GM18498 (cell line): ENCODE data around the gene NEU4.
"Not testable (repeated sequence)": the region's sequence is repeated elsewhere in the genome, so short reads cannot be mapped to it uniquely, and the experiment has no call there.

Source experiments
- ATAC-seq: cut with Tn5 transposase; IDR thresholded peaks from one replicate; pipeline ENCODE4 v1.9.1; 2021; ENCODE audit warnings: mild to moderate bottlenecking, moderate library complexity; ENCODE audit not compliant: unreplicated experiment

The NEU4 gene

GRCh38 chr2:241812730-241813643 lies 4.0 kb downstream of the NEU4 start:
- ATAC-seq = no peak

DNA sequence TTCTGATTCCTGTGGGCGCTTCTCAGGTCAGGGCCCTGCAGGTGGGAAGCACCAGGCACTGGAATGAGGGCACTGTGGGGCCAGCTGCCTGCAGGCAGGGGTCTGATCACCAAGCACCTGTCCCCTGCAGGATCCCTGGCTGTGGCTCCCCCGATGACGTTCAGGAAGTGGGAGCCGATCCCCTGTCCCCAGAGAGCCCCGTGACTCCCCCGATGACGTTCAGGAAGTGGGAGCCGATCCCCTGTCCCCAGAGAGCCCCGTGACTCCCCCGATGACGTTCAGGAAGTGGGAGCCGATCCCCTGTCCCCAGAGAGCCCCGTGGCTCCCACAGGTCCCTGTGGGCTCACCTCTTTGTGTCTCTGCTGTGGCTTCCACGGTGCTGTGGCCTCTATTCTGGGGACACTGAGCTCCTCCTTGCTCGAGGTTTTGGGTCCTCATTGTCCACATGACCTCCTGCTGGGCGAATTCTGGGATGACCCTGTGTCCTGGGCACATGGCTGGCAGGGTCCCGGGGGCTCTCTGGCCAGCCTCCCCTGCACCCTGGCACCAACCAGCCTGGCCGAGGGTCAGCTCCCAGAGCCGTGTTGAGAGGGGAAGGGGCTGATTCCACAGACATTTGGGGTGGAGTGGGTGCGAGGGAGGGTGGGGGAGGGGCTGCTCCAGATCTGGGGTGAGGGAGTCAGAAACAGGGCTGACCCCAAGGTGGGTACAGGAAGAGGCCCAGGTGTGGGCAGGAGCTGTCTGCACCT lies 4.8 kb downstream of the NEU4 start:
- no peak for ATAC-seq

GRCh38 chr2:241814393-241814642 lies 5.3 kb downstream of the NEU4 start:
- no peak for ATAC-seq

DNA sequence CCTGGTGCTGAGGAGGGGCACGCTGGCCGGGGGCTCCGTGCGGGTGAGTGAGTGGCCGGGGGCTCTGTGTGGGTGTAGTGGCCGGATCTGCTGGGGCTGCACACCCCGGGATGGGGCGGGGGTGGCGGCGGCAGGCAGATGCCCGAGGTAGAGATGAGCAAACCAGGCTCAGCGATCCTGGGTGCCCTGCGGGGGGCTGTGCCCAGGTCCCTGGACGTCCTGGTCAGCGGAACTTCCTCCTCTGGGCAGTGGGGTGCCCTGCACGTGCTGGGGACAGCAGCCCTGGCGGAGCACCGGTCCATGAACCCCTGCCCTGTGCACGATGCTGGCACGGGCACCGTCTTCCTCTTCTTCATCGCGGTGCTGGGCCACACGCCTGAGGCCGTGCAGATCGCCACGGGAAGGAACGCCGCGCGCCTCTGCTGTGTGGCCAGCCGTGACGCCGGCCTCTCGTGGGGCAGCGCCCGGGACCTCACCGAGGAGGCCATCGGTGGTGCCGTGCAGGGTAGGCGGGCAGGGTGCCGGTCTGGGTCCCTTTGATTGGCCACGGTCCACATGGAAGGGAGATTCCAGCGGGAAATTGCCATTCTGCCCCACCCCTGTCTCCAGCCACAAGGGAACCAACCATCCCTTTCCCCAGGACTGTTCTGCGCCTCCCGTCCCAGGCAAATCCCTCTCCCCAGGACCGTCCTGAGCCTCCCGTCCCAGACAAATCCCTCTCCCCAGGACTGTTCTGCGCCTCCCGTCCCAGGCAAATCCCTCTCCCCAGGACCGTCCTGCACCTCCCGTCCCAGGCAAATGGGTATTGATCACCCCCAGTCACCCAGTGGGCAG lies 5.9 kb downstream of the NEU4 start:
- ATAC-seq = no peak

- no peak for ATAC-seq
Measured at GRCh38 chr2:241815477-241816430, 6.8 kb downstream of the NEU4 start.

- ATAC-seq = no peak
Measured at GRCh38 chr2:241816431-241817121, 7.6 kb downstream of the NEU4 start.

DNA sequence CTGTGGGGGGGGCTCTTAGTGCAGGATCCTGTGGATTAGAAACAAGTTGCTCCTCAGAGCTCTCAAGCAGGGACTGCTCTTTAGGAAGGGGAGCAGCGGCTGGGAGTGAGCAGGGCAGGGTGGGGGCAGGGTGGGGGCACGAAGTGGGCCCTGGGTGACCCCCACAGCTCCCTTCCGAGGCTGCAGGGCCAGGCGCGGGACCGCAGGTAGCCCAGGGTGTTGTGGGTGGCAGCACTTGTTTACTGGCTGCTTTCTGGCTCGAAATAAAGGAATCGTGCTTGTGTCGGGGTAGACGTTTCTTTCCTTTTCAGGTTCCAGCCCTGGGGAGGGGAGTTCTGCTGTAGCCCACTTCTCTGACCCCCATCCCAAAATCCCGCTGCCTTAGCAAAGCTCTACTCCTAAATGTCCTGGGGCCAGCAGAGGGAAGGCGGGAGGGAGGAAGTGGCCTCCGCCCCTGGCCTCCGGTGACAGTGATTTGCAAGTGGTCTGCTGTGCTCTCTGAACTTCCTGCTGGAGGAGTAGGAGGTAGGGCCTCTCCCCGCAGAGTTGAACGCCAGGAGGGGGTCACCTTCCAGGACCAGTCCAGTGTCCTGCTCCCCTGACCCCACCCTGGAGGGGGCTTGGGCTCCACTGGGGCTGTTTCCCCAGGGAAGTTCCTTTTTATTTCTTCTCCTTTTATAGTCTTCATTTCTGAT lies 8.3 kb downstream of the NEU4 start:
- ATAC-seq = no peak

GRCh38 chr2:241817821-241818215 lies 8.8 kb downstream of the NEU4 start:
- not testable (repeated sequence) for ATAC-seq

- ATAC-seq = no peak
Measured at GRCh38 chr2:241818229-241818942, 9.4 kb downstream of the NEU4 start.

GRCh38 chr2:241818943-241819270 lies 9.9 kb downstream of the NEU4 start:
- ATAC-seq = no peak

- not testable (repeated sequence) for ATAC-seq
Measured at GRCh38 chr2:241819947-241820624, 11.1 kb downstream of the NEU4 start.

DNA sequence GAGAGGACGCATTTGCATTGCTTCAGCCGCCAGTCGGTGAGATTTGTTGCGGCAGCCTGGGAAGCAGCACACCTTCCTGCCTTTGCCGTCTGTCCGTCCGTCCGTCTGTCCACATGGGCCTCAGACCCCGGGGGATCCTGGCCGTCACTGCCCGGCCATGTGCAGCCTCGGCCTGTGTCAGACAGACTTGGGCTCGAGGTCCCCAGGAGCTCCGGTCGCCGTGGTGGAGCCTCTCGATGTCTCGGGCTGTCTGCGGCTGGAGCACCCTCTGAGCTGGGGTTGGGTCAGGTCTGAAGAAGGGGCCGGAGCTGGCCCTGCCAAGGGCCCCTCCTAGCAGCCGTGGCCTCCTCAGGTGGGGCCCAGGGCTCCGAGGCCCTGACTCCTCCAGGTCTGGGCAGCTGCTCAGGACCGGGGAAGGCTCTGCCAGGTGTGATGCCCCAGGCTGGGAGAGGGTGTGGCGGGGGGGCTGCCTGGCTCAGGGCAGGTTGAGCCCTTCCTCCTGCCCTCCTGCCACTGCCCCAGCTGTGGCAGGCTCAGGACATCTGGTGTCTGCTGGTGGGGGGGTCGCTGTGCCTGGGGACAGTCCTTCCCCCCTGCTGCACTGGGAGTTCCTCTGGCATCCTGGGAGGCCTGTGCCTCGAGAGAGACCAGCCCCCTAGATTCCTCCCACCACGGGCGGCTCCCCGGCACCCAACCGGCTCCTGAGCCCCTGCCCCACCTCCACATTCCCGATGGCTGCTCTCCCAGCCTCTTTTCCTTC lies 11.8 kb downstream of the NEU4 start:
- no peak for ATAC-seq

GRCh38 chr2:241821460-241822263 lies 12.7 kb downstream of the NEU4 start:
- no peak for ATAC-seq

DNA sequence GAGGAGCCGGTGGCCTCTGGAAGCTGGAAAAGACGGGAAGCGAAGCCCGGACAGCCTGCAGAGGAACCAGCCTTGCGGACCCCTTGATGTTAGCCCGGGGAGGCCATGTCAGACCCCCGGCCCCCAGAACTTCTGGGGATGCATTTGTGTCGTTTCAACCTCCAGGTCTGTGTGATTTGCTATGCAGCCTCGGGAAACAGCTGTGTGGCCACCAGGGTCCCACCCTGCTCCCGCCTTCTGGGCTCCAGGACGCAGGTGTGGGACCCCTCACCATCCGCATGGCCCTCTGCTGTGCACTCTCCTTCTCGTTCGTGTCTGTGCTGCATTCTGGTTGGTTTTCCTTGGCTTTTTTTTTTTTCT lies 13.3 kb downstream of the NEU4 start:
- ATAC-seq = no peak

DNA sequence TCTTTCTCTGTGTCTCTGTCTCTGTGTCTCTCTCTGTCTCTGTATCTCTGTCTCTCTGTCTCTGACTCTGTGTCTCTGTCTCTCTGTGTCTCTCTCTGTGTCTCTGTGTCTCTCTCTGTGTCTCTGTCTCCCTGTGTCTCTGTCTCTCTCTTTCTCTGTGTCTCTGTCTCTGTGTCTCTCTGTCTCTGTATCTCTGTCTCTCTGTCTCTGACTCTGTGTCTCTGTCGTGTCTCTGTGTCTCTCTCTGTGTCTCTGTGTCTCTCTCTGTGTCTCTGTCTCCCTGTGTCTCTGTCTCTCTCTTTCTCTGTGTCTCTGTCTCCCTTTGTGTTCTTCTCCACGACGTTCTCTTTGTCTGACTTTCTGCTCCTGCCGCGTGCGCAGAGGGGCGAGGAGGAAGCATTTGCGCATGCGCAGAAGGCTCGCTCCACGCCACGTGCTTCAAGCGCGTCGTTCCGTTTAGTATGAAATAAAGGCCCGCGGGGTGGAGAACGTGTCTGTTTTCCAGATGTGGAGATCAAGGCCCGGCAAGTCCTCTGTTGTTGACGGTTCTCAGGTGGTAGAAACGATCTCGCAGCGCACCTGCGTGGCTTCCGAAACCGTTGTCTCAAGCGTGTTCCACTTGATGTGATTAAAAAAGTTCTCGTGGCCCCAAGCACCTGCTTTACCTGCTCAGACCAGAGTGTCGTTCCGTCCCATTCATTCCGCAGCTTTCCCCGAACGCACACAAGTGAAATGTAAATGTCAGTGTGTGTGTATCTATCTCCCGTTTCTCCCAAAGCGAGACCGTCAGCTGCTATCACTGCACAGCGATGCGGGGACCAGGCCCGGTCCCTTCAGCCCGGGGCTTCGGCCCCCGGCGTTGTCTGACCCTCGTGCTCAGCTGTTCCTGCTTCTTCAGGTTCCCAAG lies 14.8 kb downstream of the NEU4 start:
- not testable (repeated sequence) for ATAC-seq

DNA sequence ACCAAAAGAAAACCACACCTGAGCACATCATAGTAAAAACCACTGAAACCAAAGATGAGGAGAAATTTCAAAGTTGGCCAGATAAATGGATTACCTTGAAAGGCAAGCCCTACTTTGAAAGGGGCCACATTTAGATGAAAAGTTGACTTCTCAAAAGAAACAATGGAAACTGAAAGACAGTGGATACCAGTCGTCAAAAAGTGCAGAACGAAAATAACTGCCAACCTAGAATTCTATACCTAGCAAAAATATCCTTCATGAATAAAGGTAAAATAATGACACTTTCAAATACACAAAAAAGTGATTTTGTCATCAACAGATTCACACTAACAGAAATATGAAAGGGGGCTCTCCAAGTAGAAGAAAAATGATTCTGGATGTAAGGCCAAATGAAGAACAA lies 18.4 kb downstream of the NEU4 start:
- no peak for ATAC-seq
